GM13976 (cell line): ENCODE data around the gene ZPBP2.
"Not testable (repeated sequence)": the region's sequence is repeated elsewhere in the genome, so short reads cannot be mapped to it uniquely, and the experiment has no call there.

Experiments used
- DNase-seq: peaks from one replicate; pipeline ENCODE4 v3.0.0; 2012; ENCODE audit warnings: low spot score
- in situ Hi-C: fragments of 300-500 bp; cut with MboI; formaldehyde crosslinking; loops from one replicate; pipeline ENCODE4 v1.12.0; 2022; ENCODE audit warnings: low sequenced_read_pairs, mixed read lengths, inconsistent platforms; ENCODE audit not compliant: unreplicated experiment
- TF ChIP-seq, protein P1 (sequence below): IDR thresholded peaks from 2 replicates; pipeline ENCODE4 v1.5.1; 2012; ENCODE audit warnings: borderline replicate concordance, mild to moderate bottlenecking; ENCODE audit not compliant: insufficient read depth; ENCODE audit errors: extremely low read depth, missing control alignments, control extremely low read depth

The ZPBP2 gene

DNA sequence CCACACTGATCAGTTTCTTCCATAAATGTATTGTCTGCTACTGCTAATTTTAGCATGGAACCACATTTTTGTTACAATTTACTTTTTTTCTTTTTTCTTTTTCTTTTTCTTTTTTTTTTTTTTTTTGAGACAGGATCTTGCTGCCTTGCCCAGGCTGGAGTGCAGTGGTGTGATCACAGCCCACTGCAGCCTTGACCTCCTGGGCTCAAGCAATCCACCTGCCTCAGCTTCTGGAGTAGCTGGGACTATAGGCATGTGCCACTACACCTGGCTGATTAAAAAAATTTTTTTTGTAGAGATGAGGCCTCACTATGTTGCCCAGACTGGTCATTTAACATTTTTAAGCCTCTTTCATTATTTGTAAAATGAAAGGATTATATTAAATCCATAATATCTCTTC lies 19.1 kb downstream of the ZPBP2 start:
- DNase-seq: no peak
- in situ Hi-C loops: no loop called here
- TF ChIP-seq, protein P1, sequence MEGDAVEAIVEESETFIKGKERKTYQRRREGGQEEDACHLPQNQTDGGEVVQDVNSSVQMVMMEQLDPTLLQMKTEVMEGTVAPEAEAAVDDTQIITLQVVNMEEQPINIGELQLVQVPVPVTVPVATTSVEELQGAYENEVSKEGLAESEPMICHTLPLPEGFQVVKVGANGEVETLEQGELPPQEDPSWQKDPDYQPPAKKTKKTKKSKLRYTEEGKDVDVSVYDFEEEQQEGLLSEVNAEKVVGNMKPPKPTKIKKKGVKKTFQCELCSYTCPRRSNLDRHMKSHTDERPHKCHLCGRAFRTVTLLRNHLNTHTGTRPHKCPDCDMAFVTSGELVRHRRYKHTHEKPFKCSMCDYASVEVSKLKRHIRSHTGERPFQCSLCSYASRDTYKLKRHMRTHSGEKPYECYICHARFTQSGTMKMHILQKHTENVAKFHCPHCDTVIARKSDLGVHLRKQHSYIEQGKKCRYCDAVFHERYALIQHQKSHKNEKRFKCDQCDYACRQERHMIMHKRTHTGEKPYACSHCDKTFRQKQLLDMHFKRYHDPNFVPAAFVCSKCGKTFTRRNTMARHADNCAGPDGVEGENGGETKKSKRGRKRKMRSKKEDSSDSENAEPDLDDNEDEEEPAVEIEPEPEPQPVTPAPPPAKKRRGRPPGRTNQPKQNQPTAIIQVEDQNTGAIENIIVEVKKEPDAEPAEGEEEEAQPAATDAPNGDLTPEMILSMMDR: no peak

GRCh38 chr17:39889200-39889599 lies 21.2 kb downstream of the ZPBP2 start:
- in situ Hi-C loops: no loop called here
- TF ChIP-seq, protein P1: no peak
- no peak for DNase-seq

GRCh38 chr17:39894681-39895376 lies 26.8 kb downstream of the ZPBP2 start:
- in situ Hi-C loops: no loop called here
- TF ChIP-seq, protein P1: no peak
- no peak for DNase-seq

DNA sequence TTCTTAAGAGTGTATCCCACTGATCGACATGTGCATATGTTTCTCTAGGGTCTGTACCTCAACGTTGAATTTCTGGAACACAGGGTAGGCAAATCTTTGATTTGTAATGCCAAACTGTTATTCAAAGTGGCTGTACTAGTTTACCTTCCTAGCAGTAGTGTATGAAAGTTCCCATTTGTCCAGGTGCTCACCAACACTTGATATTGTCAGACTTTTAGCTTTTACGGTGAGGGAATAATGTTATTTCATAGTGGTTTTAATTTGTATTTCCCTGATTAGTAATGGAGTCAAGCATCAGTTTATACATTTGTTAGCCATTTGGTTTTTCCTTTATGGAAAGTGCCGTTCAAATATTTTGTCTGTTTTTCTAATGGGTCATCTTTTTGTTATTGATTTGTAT lies 30.1 kb downstream of the ZPBP2 start:
- DNase-seq: no peak
- in situ Hi-C loops: no loop called here
- TF ChIP-seq, protein P1: no peak

GRCh38 chr17:39899215-39899614 lies 31.2 kb downstream of the ZPBP2 start:
- TF ChIP-seq, protein P1: no peak
- in situ Hi-C loops: no loop called here
- DNase-seq: no peak

DNA sequence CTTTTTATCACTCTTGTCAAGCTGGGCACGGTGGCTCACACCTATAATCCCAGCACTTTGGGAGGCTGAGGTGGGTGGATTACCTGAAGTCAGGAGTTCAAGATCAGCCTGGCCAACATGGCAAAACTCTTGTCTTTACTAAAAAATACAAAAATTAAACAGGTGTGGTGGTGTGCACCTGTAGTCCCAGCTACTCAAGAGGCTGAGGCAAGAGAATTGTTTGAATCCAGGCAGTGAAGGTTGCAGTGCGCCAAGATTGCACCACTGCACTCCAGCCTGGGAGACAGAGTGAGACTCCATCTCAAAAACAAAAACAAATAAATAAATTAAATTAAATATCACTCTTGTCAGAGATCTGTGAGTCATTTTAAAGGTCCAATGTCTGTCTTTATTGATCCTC lies 34.0 kb downstream of the ZPBP2 start:
- in situ Hi-C loops, DNase-seq: not testable (repeated sequence)

- DNase-seq: no peak
- TF ChIP-seq, protein P1: no peak
- in situ Hi-C loops: no loop called here
Observed at GRCh38 chr17:39903158-39903884, 35.3 kb downstream of the ZPBP2 start.
